Keratinocyte (primary cell): ENCODE measurements around the gene CLEC16A. TPM values are rescaled to one million over a fixed set of nuclear protein-coding genes. Genes with fewer than 3 reads are reported as not detected.

ENCODE experiments used
- DNase-seq: peaks from one replicate; pipeline ENCODE4 v3.0.0-alpha.2; 2011; ENCODE audit warnings: low read depth, missing footprints, low spot score
- FAIRE-seq: peaks from 2 replicates; lab custom pipeline; 2011; peaks lifted over from hg19 to GRCh38; lab: Jason Lieb, UNC
- H2AFZ ChIP-seq: 2 replicates; pipeline ENCODE4 v1.6.0; 2012; ENCODE audit warnings: low read length, control low read depth, inconsistent platforms; ENCODE audit not compliant: control insufficient read depth
- H3K27ac ChIP-seq: 2 replicates; pipeline ENCODE4 v1.5.1; 2011; ENCODE audit warnings: low read length; ENCODE audit not compliant: control insufficient read depth, insufficient read depth
- H3K27me3 ChIP-seq: 3 replicates; pipeline ENCODE4 v1.6.0; 2011; ENCODE audit warnings: low read length; ENCODE audit not compliant: control insufficient read depth, insufficient read depth; ENCODE audit errors: extremely low read depth
- H3K36me3 ChIP-seq, 2 experiments: 2 replicates in 1 of 2; 3 replicates in 1 of 2; pipeline ENCODE4 v1.5.1; 2011; ENCODE audit warnings: low read length in 2 of 2, mild to moderate bottlenecking in 1 of 2; ENCODE audit not compliant: control insufficient read depth in 2 of 2, insufficient read depth in 2 of 2; ENCODE audit errors: extremely low read depth in 1 of 2
- H3K4me1 ChIP-seq: 3 replicates; pipeline ENCODE4 v1.5.1; 2011; ENCODE audit warnings: low read length; ENCODE audit not compliant: control insufficient read depth, insufficient read depth; ENCODE audit errors: extremely low read depth
- H3K4me2 ChIP-seq: 3 replicates; pipeline ENCODE4 v1.6.0; 2011; ENCODE audit warnings: low read depth, low read length; ENCODE audit not compliant: control insufficient read depth, insufficient read depth; ENCODE audit errors: extremely low read depth
- H3K4me3 ChIP-seq, 3 experiments: fragments of 200-600 bp in 1 of 3; sonication (generic) in 1 of 3; 2 replicates in 2 of 3; 3 replicates in 1 of 3; pipeline ENCODE4 v1.5.1; 2011 to 2016; ENCODE audit warnings: low read length in 3 of 3, mild to moderate bottlenecking in 3 of 3, control low read depth in 2 of 3, inconsistent platforms in 1 of 3, low read depth in 1 of 3, mixed read lengths in 1 of 3, mixed run types in 1 of 3, moderate library complexity in 1 of 3; ENCODE audit not compliant: control insufficient read depth in 2 of 3, insufficient read depth in 2 of 3; ENCODE audit errors: extremely low read depth in 1 of 3
- H3K79me2 ChIP-seq: 2 replicates; pipeline ENCODE4 v1.6.0; 2012; ENCODE audit warnings: low read length; ENCODE audit not compliant: control insufficient read depth, insufficient read depth
- H3K9ac ChIP-seq: 3 replicates; pipeline ENCODE4 v1.6.0; 2011; ENCODE audit warnings: low read length; ENCODE audit not compliant: control insufficient read depth, insufficient read depth; ENCODE audit errors: extremely low read depth
- H3K9me1 ChIP-seq: 3 replicates; pipeline ENCODE4 v1.6.0; 2011; ENCODE audit warnings: low read length; ENCODE audit not compliant: control insufficient read depth, insufficient read depth; ENCODE audit errors: extremely low read depth
- H3K9me3 ChIP-seq: 2 replicates; pipeline ENCODE4 v1.5.1; 2012; ENCODE audit warnings: low read depth, low read length; ENCODE audit not compliant: control insufficient read depth
- H4K20me1 ChIP-seq: 3 replicates; pipeline ENCODE4 v1.6.0; 2011; ENCODE audit warnings: low read length; ENCODE audit not compliant: control insufficient read depth, insufficient read depth; ENCODE audit errors: extremely low read depth
- EZH2 ChIP-seq: IDR thresholded peaks from one replicate; pipeline ENCODE4 v1.6.1; 2012; ENCODE audit warnings: inconsistent platforms, mild to moderate bottlenecking, low read length, moderate library complexity
- dilution Hi-C: fragments of 300-500 bp; cut with MboI; formaldehyde crosslinking; loops from one replicate; pipeline ENCODE4 v1.7.0; 2020; ENCODE audit warnings: low sequenced_read_pairs; ENCODE audit not compliant: extremely low pct_ligation_motif_present
- polyA plus RNA-seq, 5 experiments: library from polyadenylated mRNA; depleted of rRNA in 3 of 5; stranded (reverse) in 3 of 5; stranded (forward) in 1 of 5; unstranded in 1 of 5; fragments of >200 nt; gene quantifications; 1 replicate in 1 of 5; 2 replicates in 3 of 5; 3 replicates in 1 of 5; pipeline versions ENCODE4 v1.2.1 to v1.2.3, GENCODE V29; 2011 to 2012; ENCODE audit warnings: missing spikeins in 2 of 5, low read depth in 1 of 5, low replicate concordance in 1 of 5
- TF ChIP-seq, protein P1 (sequence below), 3 experiments: IDR thresholded peaks in 1 of 3; conservative IDR thresholded peaks in 1 of 3; optimal IDR thresholded peaks in 1 of 3; 2 replicates in 2 of 3; 3 replicates in 1 of 3; pipeline versions ENCODE3 to v1.5.1; 2011; ENCODE audit warnings: low read length in 3 of 3, mild to moderate bottlenecking in 3 of 3, moderate library complexity in 2 of 3, control low read depth in 1 of 3, inconsistent platforms in 1 of 3; ENCODE audit not compliant: insufficient read depth in 2 of 3; ENCODE audit errors: extremely low read depth in 1 of 3

CLEC16A gene
- polyA plus RNA-seq, 1 donor (not counting 4 experiments of a cell fraction or from before 2014, with no cell fraction given): 9.5 TPM

- DNase-seq: no peak
- no peaks in the 10 kb centered on the region for H3K79me2 ChIP-seq
- TF ChIP-seq, protein P1, sequence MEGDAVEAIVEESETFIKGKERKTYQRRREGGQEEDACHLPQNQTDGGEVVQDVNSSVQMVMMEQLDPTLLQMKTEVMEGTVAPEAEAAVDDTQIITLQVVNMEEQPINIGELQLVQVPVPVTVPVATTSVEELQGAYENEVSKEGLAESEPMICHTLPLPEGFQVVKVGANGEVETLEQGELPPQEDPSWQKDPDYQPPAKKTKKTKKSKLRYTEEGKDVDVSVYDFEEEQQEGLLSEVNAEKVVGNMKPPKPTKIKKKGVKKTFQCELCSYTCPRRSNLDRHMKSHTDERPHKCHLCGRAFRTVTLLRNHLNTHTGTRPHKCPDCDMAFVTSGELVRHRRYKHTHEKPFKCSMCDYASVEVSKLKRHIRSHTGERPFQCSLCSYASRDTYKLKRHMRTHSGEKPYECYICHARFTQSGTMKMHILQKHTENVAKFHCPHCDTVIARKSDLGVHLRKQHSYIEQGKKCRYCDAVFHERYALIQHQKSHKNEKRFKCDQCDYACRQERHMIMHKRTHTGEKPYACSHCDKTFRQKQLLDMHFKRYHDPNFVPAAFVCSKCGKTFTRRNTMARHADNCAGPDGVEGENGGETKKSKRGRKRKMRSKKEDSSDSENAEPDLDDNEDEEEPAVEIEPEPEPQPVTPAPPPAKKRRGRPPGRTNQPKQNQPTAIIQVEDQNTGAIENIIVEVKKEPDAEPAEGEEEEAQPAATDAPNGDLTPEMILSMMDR (optimal IDR thresholded peaks at IDR 0.05 in 1 of 3, IDR thresholded peaks at IDR 0.05 in 1 of 3, conservative IDR thresholded peaks at IDR 0.05 in 1 of 3; ENCODE audit: extremely low read depth in 1 of 3, insufficient read depth in 2 of 3, low read length in 3 of 3): no peak
- no peak for TF ChIP-seq EZH2
- H2AFZ ChIP-seq: no peak overlapping the region
- no peak overlapping the region for H3K27ac ChIP-seq
- H3K4me3 ChIP-seq: no peak overlapping the region
- H3K4me2 ChIP-seq: no peak overlapping the region
- no peaks in the 10 kb centered on the region for H3K27me3 ChIP-seq
- peaks cover 9% of the 10 kb centered on the region for H3K4me1 ChIP-seq
- dilution Hi-C loops: no loop called here
- no peak overlapping the region for H3K9ac ChIP-seq
- no peaks in the 10 kb centered on the region for H3K9me3 ChIP-seq
- H3K36me3 ChIP-seq: peaks cover 0 to 10% of the 10 kb centered on the region in 2 experiments
- H4K20me1 ChIP-seq: no peaks in the 10 kb centered on the region
- FAIRE-seq: no peak
- no peaks in the 10 kb centered on the region for H3K9me1 ChIP-seq
Measured at GRCh38 chr16:11128211-11129141, 184.1 kb downstream of the CLEC16A start.

DNA sequence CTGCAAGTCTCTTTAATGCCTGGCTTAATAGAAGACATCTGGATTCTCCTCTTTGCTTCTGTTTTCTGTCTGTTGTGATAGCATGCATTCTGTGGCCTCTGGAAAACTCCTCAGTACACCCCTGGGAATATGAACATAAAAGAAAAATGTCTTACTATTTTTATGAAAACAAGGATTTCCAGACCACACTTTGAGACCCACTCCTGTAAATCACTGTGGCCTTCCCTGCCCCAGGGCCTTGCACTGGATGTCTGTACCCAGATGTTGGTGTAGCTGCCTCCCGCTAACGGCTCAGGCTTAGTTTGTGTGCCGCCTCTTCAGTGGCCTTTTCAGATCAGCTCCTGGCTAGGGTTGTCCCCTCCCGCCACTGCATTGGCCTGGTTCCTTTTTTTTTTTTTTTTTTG, 185.0 kb downstream of the CLEC16A start:
- H3K9ac ChIP-seq: no peak overlapping the region
- FAIRE-seq (no peak), DNase-seq (no peak)
- H4K20me1 ChIP-seq: no peaks in the 10 kb centered on the region
- peaks cover 0 to 5% of the 10 kb centered on the region in 2 experiments for H3K36me3 ChIP-seq
- peaks cover 18% of the 10 kb centered on the region for H3K4me1 ChIP-seq
- H3K27me3 ChIP-seq: no peaks in the 10 kb centered on the region
- dilution Hi-C loops: no loop called here
- TF ChIP-seq, protein P1 (optimal IDR thresholded peaks at IDR 0.05 in 1 of 3, IDR thresholded peaks at IDR 0.05 in 1 of 3, conservative IDR thresholded peaks at IDR 0.05 in 1 of 3; ENCODE audit: extremely low read depth in 1 of 3, insufficient read depth in 2 of 3, low read length in 3 of 3): no peak
- TF ChIP-seq EZH2: no peak
- H3K27ac ChIP-seq: no peak overlapping the region
- no peak overlapping the region for H2AFZ ChIP-seq
- no peak overlapping the region for H3K4me3 ChIP-seq
- H3K9me1 ChIP-seq: peaks cover 2% of the 10 kb centered on the region
- no peaks in the 10 kb centered on the region for H3K79me2 ChIP-seq
- no peak overlapping the region for H3K4me2 ChIP-seq
- no peaks in the 10 kb centered on the region for H3K9me3 ChIP-seq
